Measurements from ENCODE around the gene CXCR2. TPM values are rescaled to one million over a fixed set of nuclear protein-coding genes. Genes with fewer than 3 reads are reported as not detected.

CXCR2 gene
- polyA plus RNA-seq, 1 of the 3 experiments (the other 2 are of a cell fraction) = not detected

GRCh38 chr2:218162814-218163213 is 37.0 kb downstream of the CXCR2 start:
- Histone ChIP-seq H3K4me1 (ENCODE audit: control insufficient read depth in 1 of 2, insufficient read depth in 2 of 2, low read depth in 1 of 2, low read length in 1 of 2) (no peaks in the 10 kb centered on the region), H2AFZ (ENCODE audit: low read depth) (no peak overlapping the region), H3K9me3 (no peaks in the 10 kb centered on the region), H3K4me3 (ENCODE audit: low read depth in 2 of 2, low read length in 1 of 2) (no peak overlapping the region), H3F3A (replicated peaks; ENCODE audit: insufficient read depth) (no peaks in the 10 kb centered on the region), H3K9me2 (no peaks in the 10 kb centered on the region), H4K20me1 (ENCODE audit: insufficient read depth) (no peaks in the 10 kb centered on the region), H3K9ac (no peak overlapping the region), H3K27me3 (ENCODE audit: insufficient read depth) (peaks cover 32% of the 10 kb centered on the region; the same call in 1 of the 2 replicates), H3K4me2 (no peak overlapping the region), H3K27ac (ENCODE audit: low read depth in 2 of 2, low read length in 1 of 2) (no peak overlapping the region), H3K79me2 (ENCODE audit: insufficient read depth) (no peaks in the 10 kb centered on the region), H3K36me3 (replicated peaks in 1 of 2; ENCODE audit: control insufficient read depth in 1 of 2, insufficient read depth in 2 of 2, low read length in 1 of 2) (no peaks in the 10 kb centered on the region)
- 17% methylated on average over 1 of the region's 1 CpG for WGBS (ENCODE audit: low lambda C conversion rate)
- TF ChIP-seq ZBTB33 (IDR thresholded peaks at IDR 0.05; ENCODE audit: borderline replicate concordance, low read depth) = no peak
- TF ChIP-seq NFIC (IDR thresholded peaks at IDR 0.05; ENCODE audit: borderline replicate concordance) = no peak
- TF ChIP-seq TAF1 (IDR thresholded peaks at IDR 0.05; ENCODE audit: borderline replicate concordance, low read depth, low read length) = no peak
- TF ChIP-seq FOXM1 (IDR thresholded peaks at IDR 0.05; ENCODE audit: low read depth) = no peak
- no peak for TF ChIP-seq RXRA (IDR thresholded peaks at IDR 0.05; ENCODE audit: borderline replicate concordance, low read depth)
- no peak for TF ChIP-seq POLR2AphosphoS5 (IDR thresholded peaks at IDR 0.05; ENCODE audit: low read depth, low read length)
- TF ChIP-seq FOSL2 (IDR thresholded peaks at IDR 0.05; ENCODE audit: borderline replicate concordance, low read depth) = no peak
- no peak for TF ChIP-seq GABPA (IDR thresholded peaks at IDR 0.05; ENCODE audit: low read depth)
- TF ChIP-seq EZH2phosphoT487 (IDR thresholded peaks at IDR 0.05; ENCODE audit: borderline replicate concordance, low read depth) = no peak
- TF ChIP-seq, protein P1, sequence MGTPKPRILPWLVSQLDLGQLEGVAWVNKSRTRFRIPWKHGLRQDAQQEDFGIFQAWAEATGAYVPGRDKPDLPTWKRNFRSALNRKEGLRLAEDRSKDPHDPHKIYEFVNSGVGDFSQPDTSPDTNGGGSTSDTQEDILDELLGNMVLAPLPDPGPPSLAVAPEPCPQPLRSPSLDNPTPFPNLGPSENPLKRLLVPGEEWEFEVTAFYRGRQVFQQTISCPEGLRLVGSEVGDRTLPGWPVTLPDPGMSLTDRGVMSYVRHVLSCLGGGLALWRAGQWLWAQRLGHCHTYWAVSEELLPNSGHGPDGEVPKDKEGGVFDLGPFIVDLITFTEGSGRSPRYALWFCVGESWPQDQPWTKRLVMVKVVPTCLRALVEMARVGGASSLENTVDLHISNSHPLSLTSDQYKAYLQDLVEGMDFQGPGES (IDR thresholded peaks at IDR 0.05; ENCODE audit: low read depth, low read length) = no peak
- TF ChIP-seq GATA2 (CRISPR knock-in tag; IDR thresholded peaks at IDR 0.05) = no peak
- TF ChIP-seq USF1 (IDR thresholded peaks at IDR 0.05; ENCODE audit: borderline replicate concordance, low read depth) = no peak
- no peak for TF ChIP-seq CTCF (IDR thresholded peaks at IDR 0.05)
- no peak for TF ChIP-seq JUND (IDR thresholded peaks at IDR 0.05)
- no peak for TF ChIP-seq SIN3A (IDR thresholded peaks at IDR 0.05; ENCODE audit: borderline replicate concordance, low read depth, low read length)
- no peak for TF ChIP-seq MXI1 (IDR thresholded peaks at IDR 0.05; ENCODE audit: low read depth, low read length)
- no peak for TF ChIP-seq TEAD4 (IDR thresholded peaks at IDR 0.05; ENCODE audit: borderline replicate concordance, insufficient read depth)
- no peak for TF ChIP-seq RFX5 (IDR thresholded peaks at IDR 0.05; ENCODE audit: low read length)
- no peak for TF ChIP-seq MAX (IDR thresholded peaks at IDR 0.05; ENCODE audit: low read depth)
- no peak for TF ChIP-seq MEF2A (IDR thresholded peaks at IDR 0.05; ENCODE audit: borderline replicate concordance, low read depth)
- POLR2A ChIA-PET = no interaction called here
- no peak for DNase-seq
- CTCF ChIA-PET = interaction anchor here (0.6 kb wide), 1 partner anchor 42 kb away, joined by 3 read pairs; no protein-coding TSS in a partner anchor

All from SK-N-SH (cell line).